ENCODE data around the gene METTL14. TPM values are rescaled to one million over a fixed set of nuclear protein-coding genes. Genes with fewer than 3 reads are reported as not detected.
A peak's percentile ranks its signal among the peaks of the same experiment; 100 is the strongest.

The METTL14 gene
- total RNA-seq, 1 donor, result 25.3 TPM

GRCh38 chr4:118703118-118703517, 17.9 kb downstream of the METTL14 start:
- Histone ChIP-seq H3K36me3 (ENCODE audit: insufficient read depth, low read length) (peaks cover 42% of the 10 kb centered on the region), H3K9me3 (ENCODE audit: low read depth, low read length) (no peaks in the 10 kb centered on the region)

GRCh38 chr4:118711052-118711451, 25.9 kb downstream of the METTL14 start:
- TF ChIP-seq CTCF (IDR thresholded peaks at IDR 0.05; ENCODE audit: extremely low read depth, low read depth, low read length), result no peak
- no peak overlapping the region for H3K27ac ChIP-seq (ENCODE audit: low read depth, low read length)
- H3K36me3 ChIP-seq (ENCODE audit: insufficient read depth, low read length), result peaks cover 21% of the 10 kb centered on the region
- no peak for DNase-seq (ENCODE audit: insufficient read length, low spot score, missing footprints)
- no peak overlapping the region for H2AFZ ChIP-seq (ENCODE audit: low read length)
- no peaks in the 10 kb centered on the region for H3K27me3 ChIP-seq (ENCODE audit: insufficient read depth, low read length)
- H3K79me2 ChIP-seq (ENCODE audit: insufficient read depth, low read length), result no peaks in the 10 kb centered on the region
- H3K9me3 ChIP-seq (ENCODE audit: low read depth, low read length), result no peaks in the 10 kb centered on the region
- H3K4me1 ChIP-seq (ENCODE audit: insufficient read depth, low read length), result no peaks in the 10 kb centered on the region
- H3K4me3 ChIP-seq (ENCODE audit: insufficient read depth, low read length), result no peak overlapping the region
- H3K4me2 ChIP-seq (ENCODE audit: insufficient read depth, low read length), result no peak overlapping the region
- no peaks in the 10 kb centered on the region for H4K20me1 ChIP-seq (ENCODE audit: insufficient read depth, low read length)

More at GRCh38 chr4:118703118-118703517, 17.9 kb downstream of the METTL14 start:
- no peaks in the 10 kb centered on the region for H3K4me1 ChIP-seq (ENCODE audit: insufficient read depth, low read length)
- H3K79me2 ChIP-seq (ENCODE audit: insufficient read depth, low read length), result no peaks in the 10 kb centered on the region
- no peak for DNase-seq (ENCODE audit: insufficient read length, low spot score, missing footprints)
- H3K4me2 ChIP-seq (ENCODE audit: insufficient read depth, low read length), result no peak overlapping the region
- TF ChIP-seq CTCF (IDR thresholded peaks at IDR 0.05; ENCODE audit: extremely low read depth, low read depth, low read length), result no peak
- no peak overlapping the region for H3K4me3 ChIP-seq (ENCODE audit: insufficient read depth, low read length)
- no peaks in the 10 kb centered on the region for H4K20me1 ChIP-seq (ENCODE audit: insufficient read depth, low read length)
- no peaks in the 10 kb centered on the region for H3K27me3 ChIP-seq (ENCODE audit: insufficient read depth, low read length)
- H3K27ac ChIP-seq (ENCODE audit: low read depth, low read length), result no peak overlapping the region
- no peak overlapping the region for H2AFZ ChIP-seq (ENCODE audit: low read length)

- H3K27ac ChIP-seq (ENCODE audit: low read depth, low read length), result peak overlapping the region; percentile 45
- peak; percentile 41 for DNase-seq (ENCODE audit: insufficient read length, low spot score, missing footprints)
- H4K20me1 ChIP-seq (ENCODE audit: insufficient read depth, low read length), result no peaks in the 10 kb centered on the region
- H3K9me3 ChIP-seq (ENCODE audit: low read depth, low read length), result no peaks in the 10 kb centered on the region
- H3K4me2 ChIP-seq (ENCODE audit: insufficient read depth, low read length), result no peak overlapping the region
- peaks cover 14% of the 10 kb centered on the region for H3K36me3 ChIP-seq (ENCODE audit: insufficient read depth, low read length)
- H2AFZ ChIP-seq (ENCODE audit: low read length), result no peak overlapping the region
- H3K79me2 ChIP-seq (ENCODE audit: insufficient read depth, low read length), result no peaks in the 10 kb centered on the region
- H3K27me3 ChIP-seq (ENCODE audit: insufficient read depth, low read length), result no peaks in the 10 kb centered on the region
- TF ChIP-seq CTCF (IDR thresholded peaks at IDR 0.05; ENCODE audit: extremely low read depth, low read depth, low read length), result no peak
- H3K4me3 ChIP-seq (ENCODE audit: insufficient read depth, low read length), result no peak overlapping the region
- H3K4me1 ChIP-seq (ENCODE audit: insufficient read depth, low read length), result no peaks in the 10 kb centered on the region
Measured at GRCh38 chr4:118712872-118713271, 27.7 kb downstream of the METTL14 start.

GRCh38 chr4:118714682-118715081, 29.5 kb downstream of the METTL14 start:
- Histone ChIP-seq H3K27ac (ENCODE audit: low read depth, low read length) (no peak overlapping the region), H3K27me3 (ENCODE audit: insufficient read depth, low read length) (no peaks in the 10 kb centered on the region), H2AFZ (ENCODE audit: low read length) (no peak overlapping the region), H3K9me3 (ENCODE audit: low read depth, low read length) (no peaks in the 10 kb centered on the region), H4K20me1 (ENCODE audit: insufficient read depth, low read length) (no peaks in the 10 kb centered on the region), H3K4me1 (ENCODE audit: insufficient read depth, low read length) (no peaks in the 10 kb centered on the region), H3K4me3 (ENCODE audit: insufficient read depth, low read length) (no peak overlapping the region), H3K4me2 (ENCODE audit: insufficient read depth, low read length) (no peak overlapping the region), H3K79me2 (ENCODE audit: insufficient read depth, low read length) (no peaks in the 10 kb centered on the region), H3K36me3 (ENCODE audit: insufficient read depth, low read length) (peaks cover 24% of the 10 kb centered on the region)
- TF ChIP-seq CTCF (IDR thresholded peaks at IDR 0.05; ENCODE audit: extremely low read depth, low read depth, low read length), result no peak
- DNase-seq (ENCODE audit: insufficient read length, low spot score, missing footprints), result no peak
